Esophagus muscularis mucosa (tissue), 4 donors: ENCODE results near the gene SYT11. TPM values are rescaled to one million over a fixed set of nuclear protein-coding genes. Genes with fewer than 3 reads are reported as not detected.
A peak's percentile ranks its signal among the peaks of the same experiment; 100 is the strongest.

ENCODE experiments used
- DNase-seq: peaks from one replicate; pipeline ENCODE4 v3.0.0-alpha.2; 2017; ENCODE audit errors: extremely low spot score
- H3K27ac ChIP-seq, 4 donors: fragments of 200-600 bp; sonication (generic); replicated peaks in 1 of 4; 1 replicate in 3 of 4; 2 replicates in 1 of 4; pipeline ENCODE4 v1.5.1; 2016 to 2019; ENCODE audit warnings: mild to moderate bottlenecking in 1 of 4
- H3K27me3 ChIP-seq, 4 donors: fragments of 200-600 bp; sonication (generic); one replicate each; pipeline versions ENCODE4 v1.5.1 to v1.6.0; 2016 to 2019
- H3K36me3 ChIP-seq, 4 donors: fragments of 200-600 bp; sonication (generic); one replicate each; pipeline ENCODE4 v1.5.1; 2016 to 2019
- H3K4me1 ChIP-seq, 4 donors: fragments of 200-600 bp; sonication (generic); one replicate each; pipeline ENCODE4 v1.5.1; 2016 to 2019
- H3K4me3 ChIP-seq, 4 donors: fragments of 200-600 bp; sonication (generic); 1 replicate in 2 of 4; 2 replicates in 2 of 4; pipeline ENCODE4 v1.5.1; 2016 to 2019; ENCODE audit warnings: mild to moderate bottlenecking in 4 of 4, moderate library complexity in 1 of 4
- H3K9me3 ChIP-seq, 4 donors: fragments of 200-600 bp; sonication (generic); 1 replicate in 3 of 4; 2 replicates in 1 of 4; pipeline ENCODE4 v1.5.1; 2016 to 2019
- EP300 ChIP-seq: sonication (generic); formaldehyde crosslinking; IDR thresholded peaks from one replicate; pipeline ENCODE4 v1.6.1; 2017; ENCODE audit warnings: antibody characterized with exemption
- POLR2A ChIP-seq: fragments of 450-650 bp; IDR thresholded peaks from one replicate; pipeline ENCODE4 v1.6.1; 2017; ENCODE audit warnings: antibody characterized with exemption, moderate library complexity, mild to moderate bottlenecking, low read depth
- POLR2AphosphoS5 ChIP-seq, 2 donors: sonication (generic); formaldehyde crosslinking; IDR thresholded peaks; one replicate each; pipeline ENCODE4 v1.6.1; 2017; ENCODE audit warnings: antibody characterized with exemption in 2 of 2
- WGBS: methylation state at CpG from one replicate; pipeline ENCODE4 v1.1.5; 2018; 5-methylcytosine and 5-hydroxymethylcytosine counted together
- intact Hi-C: fragments of 100-400 bp; cut with DNase I; formaldehyde crosslinking; loops from one replicate; pipeline ENCODE4 v1.15.1; 2023
- total RNA-seq, 4 donors: library from RNA; depleted of rRNA; stranded (reverse); fragments of >200 nt; gene quantifications; one replicate each; pipeline versions ENCODE4 v1.1.0 to v1.2.1, GENCODE V29; 2016
- TF ChIP-seq, protein P1 (sequence below), 3 experiments: fragments of 200-600 bp in 2 of 3; fragments of 450-650 bp in 1 of 3; sonication (generic) in 2 of 3; IDR thresholded peaks; one replicate each; pipeline ENCODE4 v1.5.1; 2017 to 2019; ENCODE audit warnings: antibody characterized with exemption in 3 of 3, mild to moderate bottlenecking in 2 of 3, moderate library complexity in 1 of 3

Gene SYT11, protein sequence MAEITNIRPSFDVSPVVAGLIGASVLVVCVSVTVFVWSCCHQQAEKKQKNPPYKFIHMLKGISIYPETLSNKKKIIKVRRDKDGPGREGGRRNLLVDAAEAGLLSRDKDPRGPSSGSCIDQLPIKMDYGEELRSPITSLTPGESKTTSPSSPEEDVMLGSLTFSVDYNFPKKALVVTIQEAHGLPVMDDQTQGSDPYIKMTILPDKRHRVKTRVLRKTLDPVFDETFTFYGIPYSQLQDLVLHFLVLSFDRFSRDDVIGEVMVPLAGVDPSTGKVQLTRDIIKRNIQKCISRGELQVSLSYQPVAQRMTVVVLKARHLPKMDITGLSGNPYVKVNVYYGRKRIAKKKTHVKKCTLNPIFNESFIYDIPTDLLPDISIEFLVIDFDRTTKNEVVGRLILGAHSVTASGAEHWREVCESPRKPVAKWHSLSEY
- total RNA-seq = 10 to 100 TPM in 3 of 4 donors, 1 to 10 TPM in 1; 8.3 to 25.2 (median 20.3) TPM

DNA sequence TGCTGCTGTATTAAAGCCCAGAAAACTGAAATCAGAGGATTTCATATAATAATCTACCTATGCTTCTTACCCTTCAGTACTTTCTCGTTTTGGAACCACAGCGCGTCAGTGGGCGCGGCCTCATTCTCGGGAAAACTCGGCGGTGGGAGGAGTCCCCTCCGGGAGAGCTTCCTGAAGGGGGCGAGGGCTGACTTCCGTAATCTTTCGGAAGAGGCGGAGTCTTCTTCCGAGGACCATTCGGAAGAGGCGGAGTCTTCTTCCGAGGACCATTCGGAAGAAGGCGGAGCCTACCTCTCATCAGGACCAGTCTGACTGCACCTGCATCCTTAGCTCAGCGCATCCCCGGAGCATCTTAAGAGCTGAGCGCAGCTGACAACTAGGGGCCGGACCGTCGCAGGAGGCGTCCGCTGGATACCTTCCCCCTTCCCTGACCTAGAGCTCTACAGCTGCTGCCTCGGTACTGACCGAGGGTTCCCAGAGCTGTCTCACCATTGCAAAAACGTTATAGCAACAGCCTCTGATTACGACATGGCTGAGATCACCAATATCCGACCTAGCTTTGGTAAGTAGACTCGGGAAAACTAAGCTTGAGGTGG lies at the start of gene SYT11:
SYT11 (plus strand) TSS at position 334 of the 596 bp plus-strand sequence; CDS start at position 529, 195 bp downstream.
- WGBS = under 1% methylated on average over 25 of the region's 33 CpGs
- intact Hi-C loops = no loop called here
- Histone ChIP-seq H3K27me3 (no peaks in the 10 kb centered on the region), H3K4me1 (peaks cover 22 to 48% (median 43%) of the 10 kb centered on the region in 4 donors), H3K27ac (peak within 1 kb of the TSS; percentile 79 to 92 (median 88)), H3K9me3 (no peaks in the 10 kb centered on the region), H3K36me3 (peaks cover 0 to 11% (median 5%) of the 10 kb centered on the region in 4 donors), H3K4me3 (peak within 1 kb of the TSS; percentile 50 to 56 (median 54))
- TF ChIP-seq, protein P1, sequence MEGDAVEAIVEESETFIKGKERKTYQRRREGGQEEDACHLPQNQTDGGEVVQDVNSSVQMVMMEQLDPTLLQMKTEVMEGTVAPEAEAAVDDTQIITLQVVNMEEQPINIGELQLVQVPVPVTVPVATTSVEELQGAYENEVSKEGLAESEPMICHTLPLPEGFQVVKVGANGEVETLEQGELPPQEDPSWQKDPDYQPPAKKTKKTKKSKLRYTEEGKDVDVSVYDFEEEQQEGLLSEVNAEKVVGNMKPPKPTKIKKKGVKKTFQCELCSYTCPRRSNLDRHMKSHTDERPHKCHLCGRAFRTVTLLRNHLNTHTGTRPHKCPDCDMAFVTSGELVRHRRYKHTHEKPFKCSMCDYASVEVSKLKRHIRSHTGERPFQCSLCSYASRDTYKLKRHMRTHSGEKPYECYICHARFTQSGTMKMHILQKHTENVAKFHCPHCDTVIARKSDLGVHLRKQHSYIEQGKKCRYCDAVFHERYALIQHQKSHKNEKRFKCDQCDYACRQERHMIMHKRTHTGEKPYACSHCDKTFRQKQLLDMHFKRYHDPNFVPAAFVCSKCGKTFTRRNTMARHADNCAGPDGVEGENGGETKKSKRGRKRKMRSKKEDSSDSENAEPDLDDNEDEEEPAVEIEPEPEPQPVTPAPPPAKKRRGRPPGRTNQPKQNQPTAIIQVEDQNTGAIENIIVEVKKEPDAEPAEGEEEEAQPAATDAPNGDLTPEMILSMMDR (IDR thresholded peaks at IDR 0.05) = peak in 1 of 3 experiments; percentile 1
- TF ChIP-seq EP300 = no peak
- TF ChIP-seq POLR2AphosphoS5 (IDR thresholded peaks at IDR 0.05) = peak; percentile 30 to 84
- no peak for TF ChIP-seq POLR2A
- DNase-seq = peak; percentile 98

DNA sequence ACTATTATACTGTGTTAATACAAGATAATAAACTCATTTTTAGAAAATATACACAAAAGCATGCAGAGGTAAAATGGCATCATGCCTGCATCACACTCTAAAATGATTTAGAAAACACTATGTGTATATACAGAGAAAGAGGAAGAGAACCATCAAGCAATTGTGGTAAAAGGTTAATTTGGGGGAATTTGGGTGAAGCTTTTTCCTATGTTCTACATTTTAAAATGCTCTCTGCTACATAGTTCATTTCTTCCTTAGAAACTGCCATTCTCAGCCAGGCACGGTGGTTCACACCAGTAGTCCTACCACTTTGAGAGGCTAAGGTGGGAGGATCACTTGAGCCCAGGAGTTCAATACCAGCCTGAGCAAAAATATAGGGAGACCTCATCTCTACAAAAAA lies 46.5 kb upstream of the SYT11 start:
- H3K4me3 ChIP-seq = no peak overlapping the region
- no peak for DNase-seq
- TF ChIP-seq POLR2AphosphoS5 (IDR thresholded peaks at IDR 0.05) (no peak), POLR2A (no peak), EP300 (no peak)
- TF ChIP-seq, protein P1 (IDR thresholded peaks at IDR 0.05) = no peak
- H3K4me1 ChIP-seq = no peaks in the 10 kb centered on the region
- intact Hi-C loops = no loop called here
- WGBS = 100% methylated on average over 1 of the region's 1 CpG
- H3K27me3 ChIP-seq = no peaks in the 10 kb centered on the region
- no peak overlapping the region for H3K27ac ChIP-seq
- peaks cover 20 to 82% (median 66%) of the 10 kb centered on the region in 4 donors for H3K36me3 ChIP-seq
- H3K9me3 ChIP-seq = no peaks in the 10 kb centered on the region

DNA sequence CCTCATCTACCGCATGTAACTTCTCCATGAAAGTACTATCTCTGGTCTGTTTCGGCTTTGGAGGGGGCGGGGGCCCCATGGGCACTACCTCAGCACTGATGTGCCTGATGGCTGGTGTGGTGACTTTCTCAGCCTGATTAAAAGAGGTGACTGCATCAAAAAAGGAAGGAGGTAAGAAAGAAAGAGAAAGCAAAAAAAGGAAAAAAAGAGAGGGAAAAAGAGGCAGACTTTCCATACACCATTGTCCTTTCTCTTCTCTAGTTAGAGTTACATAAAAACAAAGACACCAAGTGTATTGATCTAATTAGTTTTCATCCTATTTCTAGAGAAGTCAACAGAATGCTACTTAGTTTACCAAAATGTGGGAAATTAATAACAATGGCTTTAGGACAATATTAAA lies 45.7 kb upstream of the SYT11 start:
- Histone ChIP-seq H3K36me3 (peaks cover 20 to 82% (median 69%) of the 10 kb centered on the region in 4 donors), H3K4me3 (no peak overlapping the region), H3K9me3 (no peaks in the 10 kb centered on the region), H3K27me3 (no peaks in the 10 kb centered on the region), H3K4me1 (no peaks in the 10 kb centered on the region), H3K27ac (no peak overlapping the region)
- intact Hi-C loops = no loop called here
- WGBS = 91% methylated on average over 3 of the region's 3 CpGs
- DNase-seq = no peak
- no peak for TF ChIP-seq POLR2AphosphoS5 (IDR thresholded peaks at IDR 0.05)
- no peak for TF ChIP-seq POLR2A
- TF ChIP-seq, protein P1 (IDR thresholded peaks at IDR 0.05) = no peak
- TF ChIP-seq EP300 = no peak

DNA sequence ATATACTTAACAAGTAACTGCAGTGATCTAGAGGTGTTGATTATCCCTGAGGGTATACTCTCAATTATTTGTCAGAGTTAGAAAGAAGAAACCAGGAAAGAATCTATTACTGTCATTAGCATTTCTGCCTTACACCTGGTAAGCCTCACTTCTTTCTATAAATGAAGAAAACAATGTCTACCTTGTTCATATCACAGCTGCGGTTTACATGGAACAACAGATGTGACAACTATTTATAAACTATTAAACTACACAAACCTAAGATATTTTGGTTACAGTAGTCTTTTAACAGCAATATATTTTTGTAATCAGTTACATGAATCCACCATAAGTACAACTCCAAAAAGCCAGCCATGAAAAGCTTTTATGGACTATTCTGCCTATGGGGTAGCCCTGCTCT lies 43.0 kb upstream of the SYT11 start:
- TF ChIP-seq POLR2AphosphoS5 (IDR thresholded peaks at IDR 0.05) (no peak), POLR2A (no peak), EP300 (no peak)
- TF ChIP-seq, protein P1 (IDR thresholded peaks at IDR 0.05) = no peak
- no peaks in the 10 kb centered on the region for H3K4me1 ChIP-seq
- H3K36me3 ChIP-seq = peaks cover 34 to 95% (median 84%) of the 10 kb centered on the region in 4 donors

More for the DNA sequence above, 43.0 kb upstream of the SYT11 start:
- intact Hi-C loops = no loop called here
- Histone ChIP-seq H3K27ac (no peak overlapping the region), H3K4me3 (no peak overlapping the region), H3K9me3 (no peaks in the 10 kb centered on the region), H3K27me3 (no peaks in the 10 kb centered on the region)
- WGBS = 88% methylated on average over 1 of the region's 1 CpG
- no peak for DNase-seq
